Esophagus mucosa (tissue), 1 donor: ENCODE measurements around the gene ATP4A. TPM values are rescaled to one million over a fixed set of nuclear protein-coding genes. Genes with fewer than 3 reads are reported as not detected.

ENCODE experiments used
- total RNA-seq: library from RNA; stranded (reverse); gene quantifications from one replicate; pipeline ENCODE4 v1.2.4, GENCODE V29; 2023
- donor health status: DM: yes; HTN: yes; CAD: no.

ATP4A gene
- total RNA-seq, 1 donor from 2014 or later = not detected

Other genes starting within 250 kb of the ATP4A start
- 2.5 TPM for gene CD22, start 234.5 kb downstream of the ATP4A start, total RNA-seq
- not detected for gene FFAR1, start 215.8 kb downstream of the ATP4A start, total RNA-seq
- not detected for gene FFAR3, start 205.2 kb downstream of the ATP4A start, total RNA-seq
- gene GPR42, start 192.6 kb downstream of the ATP4A start, total RNA-seq = not detected
- 1.8 TPM for gene FFAR2, start 115.4 kb downstream of the ATP4A start, total RNA-seq
- 338 TPM for gene KRTDAP, start 73.2 kb downstream of the ATP4A start, total RNA-seq
- 406 TPM for gene DMKN, start 50.0 kb downstream of the ATP4A start, total RNA-seq
- gene SBSN, start 35.3 kb downstream of the ATP4A start, total RNA-seq = 1,433 TPM
- gene GAPDHS, start 30.2 kb downstream of the ATP4A start, total RNA-seq = not detected
- gene TMEM147, start 18.0 kb downstream of the ATP4A start, total RNA-seq = 87.7 TPM
- gene PMIS2, start 22.5 kb upstream of the ATP4A start, total RNA-seq = not detected
- gene HAUS5, start 49.1 kb upstream of the ATP4A start, total RNA-seq = 15.4 TPM
- gene RBM42, start 65.4 kb upstream of the ATP4A start, total RNA-seq = 52.7 TPM
- 2.2 TPM for gene ETV2, start 78.1 kb upstream of the ATP4A start, total RNA-seq
- 553 TPM for gene COX6B1, start 84.7 kb upstream of the ATP4A start, total RNA-seq
- gene UPK1A, start 102.9 kb upstream of the ATP4A start, total RNA-seq = 3.8 TPM
- gene ZBTB32, start 140.9 kb upstream of the ATP4A start, total RNA-seq = not detected
- gene KMT2B, start 154.3 kb upstream of the ATP4A start, total RNA-seq = 21.1 TPM
- gene IGFLR1, start 178.8 kb upstream of the ATP4A start, total RNA-seq = 2.4 TPM
- 10.1 TPM for gene U2AF1L4, start 181.8 kb upstream of the ATP4A start, total RNA-seq
- gene PSENEN, start 182.0 kb upstream of the ATP4A start, total RNA-seq = 56.9 TPM
- 3.0 TPM for gene LIN37, start 184.9 kb upstream of the ATP4A start, total RNA-seq
- gene HSPB6, start 193.4 kb upstream of the ATP4A start, total RNA-seq = 2.6 TPM
- gene PROSER3, start 194.5 kb upstream of the ATP4A start, total RNA-seq = 14.7 TPM
- 3.9 TPM for gene ARHGAP33, start 211.9 kb upstream of the ATP4A start, total RNA-seq
- not detected for gene PRODH2, start 249.2 kb upstream of the ATP4A start, total RNA-seq